NCI-H2029 treated with DMSO at 0.1 percent for 48 hours (cell line): ENCODE measurements around the gene KRTAP4-12.
"Not testable (repeated sequence)": the region's sequence is repeated elsewhere in the genome, so short reads cannot be mapped to it uniquely, and the experiment has no call there.

ENCODE experiments used
- DNase-seq: peaks from one replicate; lab custom pipeline; 2025; lab: John Stamatoyannopoulos, UW

Gene KRTAP4-12

DNA sequence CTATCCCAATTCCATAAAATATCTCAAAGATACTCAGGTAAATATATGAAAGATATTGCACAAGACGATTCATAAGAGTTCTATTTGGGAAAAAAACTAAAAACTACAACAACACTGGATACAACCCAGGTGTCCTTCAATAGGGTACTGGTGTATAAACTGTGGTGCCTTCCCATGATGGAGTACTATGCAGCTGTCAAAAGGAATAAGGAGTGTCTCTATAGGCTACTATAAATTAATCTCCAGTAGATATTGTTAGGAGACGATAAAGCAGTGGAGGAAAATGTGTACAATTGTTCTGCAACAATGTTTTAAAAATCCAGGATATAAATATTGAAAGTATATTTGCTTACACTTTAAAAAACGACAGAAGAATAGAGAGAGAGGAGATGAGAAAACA, 2.4 kb upstream of the KRTAP4-12 start:
- DNase-seq: no peak

GRCh38 chr17:41125064-41125463, 1.1 kb upstream of the KRTAP4-12 start:
- DNase-seq: no peak

GRCh38 chr17:41123292-41123990, 541 bp downstream of the KRTAP4-12 start:
- DNase-seq: not testable (repeated sequence)

DNA sequence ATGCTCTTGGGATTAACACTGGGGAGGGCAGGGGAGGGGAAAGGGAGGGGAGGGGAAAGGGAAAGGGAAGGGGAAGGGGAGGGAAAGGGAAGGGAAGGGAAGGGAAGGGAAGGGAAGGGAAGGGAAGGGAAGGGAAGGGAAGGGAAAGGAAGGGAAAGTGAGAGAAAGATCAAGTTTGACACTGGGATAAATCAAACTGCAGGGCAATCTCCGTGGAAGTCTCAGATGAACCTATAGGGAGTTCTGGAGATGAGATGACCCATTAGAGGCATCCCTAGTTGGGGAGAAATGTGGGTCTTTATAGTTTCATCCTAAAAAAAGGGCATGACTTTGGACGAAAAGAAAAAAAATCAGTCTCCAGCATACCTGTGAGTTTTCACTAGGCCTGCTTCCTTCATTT, 2.2 kb downstream of the KRTAP4-12 start:
- DNase-seq: no peak

DNA sequence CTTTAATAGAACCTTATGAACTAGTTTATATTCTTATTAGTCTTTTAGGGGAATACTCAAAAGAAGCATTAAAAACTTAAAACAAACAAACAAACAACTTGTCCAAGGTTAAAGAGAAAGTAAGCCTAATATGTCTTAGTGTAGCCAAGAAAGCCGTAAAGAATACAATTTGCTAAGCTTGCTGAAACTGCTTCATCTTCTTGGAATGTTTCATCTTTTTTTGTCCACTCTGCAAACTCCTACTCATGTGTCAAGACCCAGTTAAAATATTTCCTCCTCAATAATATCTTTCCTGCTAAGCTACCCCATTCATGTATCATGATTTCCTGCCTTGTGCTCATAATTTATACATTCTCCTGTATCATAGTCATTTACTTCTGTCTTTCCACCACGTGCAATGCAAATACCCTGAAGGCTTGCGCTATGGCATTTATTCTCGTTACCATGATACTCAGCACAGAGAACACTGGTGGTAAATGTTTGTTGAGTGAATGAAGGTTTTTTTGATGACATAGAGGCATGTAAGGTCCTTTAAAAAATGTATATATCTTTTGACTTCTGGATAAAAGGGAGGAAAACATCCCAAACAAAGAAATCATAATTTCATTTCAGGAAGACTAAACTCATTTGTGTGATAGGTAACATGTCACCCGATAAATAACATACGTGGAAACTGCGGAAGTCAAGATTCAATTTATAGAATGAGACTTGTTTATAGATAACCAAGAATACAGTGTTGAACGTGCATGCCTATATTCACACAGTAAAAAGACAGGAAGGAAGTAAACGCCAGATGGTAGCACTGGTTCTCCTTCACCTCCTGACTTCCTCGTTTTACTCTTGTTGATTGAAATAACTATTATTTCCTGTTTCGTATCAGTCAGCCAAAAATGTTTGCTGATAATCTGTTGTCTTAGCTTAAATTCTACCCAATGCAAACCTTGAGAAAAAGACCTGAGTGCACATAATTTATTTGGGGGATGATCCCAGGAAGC, 4.0 kb downstream of the KRTAP4-12 start:
- not testable (repeated sequence) for DNase-seq

GRCh38 chr17:41118721-41119120, 5.3 kb downstream of the KRTAP4-12 start:
- no peak for DNase-seq

GRCh38 chr17:41117846-41118386, 6.1 kb downstream of the KRTAP4-12 start, which contains the start of gene KRTAP4-11:
KRTAP4-11 (minus strand) TSS chr17:41118373; CDS start chr17:41118315, 58 bp downstream.
- not testable (repeated sequence) for DNase-seq

DNA sequence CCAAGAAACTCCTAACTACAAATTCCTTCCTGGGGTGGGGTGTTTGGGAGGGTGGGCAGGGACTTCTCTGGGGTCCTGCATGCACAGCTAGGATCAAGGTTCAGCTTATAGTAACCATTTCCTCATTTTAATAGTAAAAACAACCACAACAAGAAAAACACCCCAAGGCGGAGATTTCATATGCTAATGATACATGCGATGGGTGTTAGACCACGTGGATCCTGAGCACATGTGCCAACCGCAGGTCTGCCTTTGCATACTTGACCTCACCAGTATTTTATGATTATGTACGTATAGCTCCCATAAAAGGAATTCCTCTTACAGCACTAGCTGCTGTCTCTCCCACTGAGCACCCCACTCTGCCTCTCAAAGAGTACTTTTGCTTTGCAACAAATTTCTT, 7.7 kb downstream of the KRTAP4-12 start:
- DNase-seq: no peak

- no peak for DNase-seq
These were observed 12.7 kb downstream of the KRTAP4-12 start for GRCh38 chr17:41111151-41111885.

DNA sequence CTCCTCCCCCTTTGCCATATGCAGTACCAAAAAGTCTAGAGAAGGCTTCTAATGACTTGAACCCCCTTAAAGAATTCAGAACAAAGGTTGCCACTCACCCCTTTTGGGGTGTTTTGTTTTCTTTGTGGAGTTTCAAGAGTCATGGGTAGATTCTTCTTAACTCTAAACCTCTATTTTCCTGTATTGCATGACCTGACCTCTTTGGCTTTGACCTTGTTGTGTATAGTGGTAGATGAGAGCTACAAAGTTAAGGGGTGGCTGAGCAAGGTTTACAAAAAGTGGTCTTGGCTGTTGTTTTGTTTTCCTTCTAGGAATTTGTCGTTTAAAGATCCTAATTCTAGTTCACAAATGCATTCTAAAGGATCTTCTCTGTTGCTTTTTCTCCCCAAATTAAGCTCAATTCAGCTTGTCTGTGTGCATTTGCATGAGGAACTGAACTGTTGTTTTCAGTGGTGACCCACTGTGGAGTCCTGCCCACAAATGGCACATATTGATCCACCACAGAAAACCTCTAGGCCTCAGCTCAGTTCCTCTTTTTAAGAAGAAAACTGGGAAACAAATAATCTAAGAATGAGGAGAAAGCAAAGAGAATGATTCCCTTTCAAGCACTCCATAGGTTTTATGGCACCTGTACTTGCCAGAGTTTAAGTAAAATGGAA, 15.1 kb downstream of the KRTAP4-12 start:
- DNase-seq: not testable (repeated sequence)

DNA sequence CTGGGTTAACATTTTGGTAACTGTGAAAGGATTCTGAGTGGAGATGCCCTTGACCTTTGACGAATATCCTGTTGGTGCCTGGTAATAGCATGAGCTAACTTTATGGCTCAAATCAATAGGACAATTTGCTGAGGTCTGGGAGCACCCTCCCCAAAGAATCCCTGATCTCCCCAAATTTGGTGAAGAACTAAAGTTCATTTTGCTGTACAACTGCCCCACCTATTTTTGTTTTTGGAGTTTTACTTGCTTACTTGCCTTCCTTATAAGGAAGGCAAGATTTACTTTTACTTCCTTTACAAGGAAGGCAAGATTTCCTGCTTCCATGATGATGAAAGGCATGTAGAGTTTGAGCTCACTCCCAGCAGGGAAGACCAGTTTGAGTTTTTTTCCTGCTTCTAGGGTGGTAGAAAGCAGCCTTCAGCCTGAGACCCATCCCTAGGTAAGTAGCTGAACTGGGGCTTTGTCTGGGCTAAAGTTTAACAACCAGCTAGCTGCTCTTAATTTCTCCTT, 16.0 kb downstream of the KRTAP4-12 start:
- no peak for DNase-seq

- DNase-seq: not testable (repeated sequence)
These were observed 18.6 kb downstream of the KRTAP4-12 start, which contains the start of gene KRTAP4-9 for GRCh38 chr17:41105347-41105746. KRTAP4-9 (plus strand) TSS chr17:41105389; CDS start chr17:41105389, 0 bp downstream.

- not testable (repeated sequence) for DNase-seq
These were observed 19.5 kb downstream of the KRTAP4-12 start for GRCh38 chr17:41104386-41105038.

GRCh38 chr17:41103896-41104295, 20.1 kb downstream of the KRTAP4-12 start:
- DNase-seq: no peak

DNA sequence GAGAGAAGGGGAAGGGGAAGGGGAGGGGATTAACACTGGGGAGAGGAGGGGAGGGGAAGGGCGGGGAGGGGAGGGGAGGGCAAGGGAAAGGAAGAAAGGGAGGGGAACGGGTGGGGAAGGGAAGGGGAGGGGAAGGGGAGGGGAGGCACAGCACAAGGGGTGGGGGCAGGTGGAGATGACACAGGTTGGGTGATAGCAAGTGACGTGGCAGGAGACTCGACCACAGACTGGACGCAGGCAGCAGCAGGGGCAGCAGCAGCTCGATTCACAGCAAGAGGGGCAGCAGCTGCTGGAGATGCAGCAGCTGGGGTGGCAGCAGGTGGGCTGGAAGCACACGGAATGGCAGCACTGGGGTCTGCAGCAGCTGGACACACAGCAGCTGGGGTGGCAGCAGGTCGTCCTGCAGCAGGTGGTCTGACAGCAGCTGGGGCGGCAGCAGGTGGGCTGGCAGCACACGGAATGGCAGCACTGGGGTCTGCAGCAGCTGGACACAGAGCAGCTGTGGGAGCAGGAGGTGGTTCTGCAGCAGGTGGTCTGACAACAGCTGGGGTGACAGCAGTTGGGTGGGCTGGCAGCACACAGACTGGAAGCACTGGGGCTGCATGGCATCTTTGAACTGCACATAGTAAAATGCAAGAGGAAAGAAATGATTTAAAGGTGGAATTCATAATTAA, 22.3 kb downstream of the KRTAP4-12 start, which contains the start of gene KRTAP4-16:
TSS of gene KRTAP4-16 (minus strand) at position 624 of the 674 bp plus-strand sequence. CDS start at position 624, 0 bp downstream.
- no peak for DNase-seq

- DNase-seq: not testable (repeated sequence)
These were observed 24.1 kb downstream of the KRTAP4-12 start for GRCh38 chr17:41099682-41100480.

- no peak for DNase-seq
These were observed 25.5 kb downstream of the KRTAP4-12 start for GRCh38 chr17:41098481-41098880.

GRCh38 chr17:41098042-41098441, 25.9 kb downstream of the KRTAP4-12 start, which contains the start of gene KRTAP4-8:
KRTAP4-8 (minus strand) TSS chr17:41098142; CDS start chr17:41098084, 58 bp downstream.
- DNase-seq: no peak

DNA sequence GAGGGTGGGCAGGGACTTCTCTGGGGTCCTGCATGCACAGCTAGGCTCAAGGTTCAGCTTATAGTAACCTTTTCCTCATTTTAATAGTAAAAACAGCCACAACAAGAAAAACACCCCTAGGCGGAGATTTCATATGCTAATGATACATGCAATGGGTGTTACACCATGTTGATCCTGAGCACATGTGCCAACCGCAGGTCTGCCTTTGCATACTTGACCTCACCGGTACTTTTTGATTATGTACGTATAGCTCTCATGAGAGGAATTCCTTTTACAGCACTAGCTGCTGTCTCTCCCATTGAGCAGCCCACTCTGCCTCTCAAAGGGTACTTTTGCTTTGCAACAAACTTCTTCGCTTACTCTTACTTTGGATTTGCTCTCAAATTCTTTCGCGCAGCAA, 27.9 kb downstream of the KRTAP4-12 start:
- no peak for DNase-seq
